Hepatocyte (in vitro differentiated cells): ENCODE results near the gene PPME1. TPM values are rescaled to one million over a fixed set of nuclear protein-coding genes. Genes with fewer than 3 reads are reported as not detected.

ENCODE experiments used
- DNase-seq: peaks from one replicate; pipeline ENCODE4 v3.0.0-alpha.2; 2016; ENCODE audit warnings: low spot score
- H2AFZ ChIP-seq: fragments of 200-600 bp; sonication (generic); 2 replicates; pipeline ENCODE4 v1.6.0; 2016; ENCODE audit warnings: antibody characterized with exemption, mild to moderate bottlenecking
- H3K27ac ChIP-seq: fragments of 200-600 bp; sonication (generic); 2 replicates; pipeline ENCODE4 v1.5.1; 2016; ENCODE audit warnings: mild to moderate bottlenecking
- H3K27me3 ChIP-seq: fragments of 200-600 bp; sonication (generic); 2 replicates; pipeline ENCODE4 v1.6.1; 2016
- H3K36me3 ChIP-seq: fragments of 200-600 bp; sonication (generic); replicated peaks from 2 replicates; pipeline ENCODE4 v1.5.1; 2016; ENCODE audit warnings: low read depth; ENCODE audit not compliant: insufficient read depth
- H3K4me1 ChIP-seq: fragments of 200-600 bp; sonication (generic); 2 replicates; pipeline ENCODE4 v1.5.1; 2016; ENCODE audit warnings: mild to moderate bottlenecking, moderate library complexity; ENCODE audit not compliant: insufficient read depth
- H3K4me2 ChIP-seq: fragments of 200-600 bp; sonication (generic); 2 replicates; pipeline ENCODE4 v1.6.0; 2016
- H3K4me3 ChIP-seq: fragments of 200-600 bp; sonication (generic); 2 replicates; pipeline ENCODE4 v1.5.1; 2016; ENCODE audit warnings: mild to moderate bottlenecking
- H3K79me2 ChIP-seq: fragments of 200-600 bp; sonication (generic); 2 replicates; pipeline ENCODE4 v1.6.0; 2017; ENCODE audit warnings: mild to moderate bottlenecking
- H3K9me2 ChIP-seq: fragments of 200-600 bp; sonication (generic); replicated peaks from 2 replicates; pipeline ENCODE4 v1.6.0; 2017; ENCODE audit warnings: mild to moderate bottlenecking; ENCODE audit not compliant: insufficient read depth
- H3K9me3 ChIP-seq: fragments of 200-600 bp; sonication (generic); 2 replicates; pipeline ENCODE4 v1.5.1; 2016; ENCODE audit warnings: low read depth, mild to moderate bottlenecking
- H4K20me1 ChIP-seq: fragments of 200-600 bp; sonication (generic); 2 replicates; pipeline ENCODE4 v1.6.0; 2016; ENCODE audit warnings: mild to moderate bottlenecking; ENCODE audit not compliant: insufficient read depth, poor library complexity, severe bottlenecking
- CTCF ChIP-seq: fragments of 200-600 bp; sonication (generic); IDR thresholded peaks from 2 replicates; pipeline ENCODE4 v1.5.1; 2016; ENCODE audit warnings: antibody characterized with exemption, mild to moderate bottlenecking; ENCODE audit not compliant: poor library complexity
- EZH2 ChIP-seq: fragments of 200-600 bp; sonication (generic); IDR thresholded peaks from 2 replicates; pipeline ENCODE4 v1.6.1; 2016; ENCODE audit warnings: antibody characterized with exemption, mild to moderate bottlenecking, borderline replicate concordance
- EZH2phosphoT487 ChIP-seq: fragments of 200-600 bp; sonication (generic); IDR thresholded peaks from one replicate; pipeline ENCODE4 v1.6.1; 2018; ENCODE audit warnings: antibody characterized with exemption, mild to moderate bottlenecking, low read depth, moderate library complexity; ENCODE audit not compliant: unreplicated experiment, severe bottlenecking
- WGBS: methylation state at CpG from one replicate; pipeline ENCODE4 v1.1.6; 2016; ENCODE audit warnings: low lambda C conversion rate; ENCODE audit errors: missing lambda C conversion rate; 5-methylcytosine and 5-hydroxymethylcytosine counted together
- polyA plus RNA-seq: library from polyadenylated mRNA; unstranded; fragments of >200 nt; fragmentation: Nextera tagmentation; extraction: Ambion mirVana; gene quantifications from 2 replicates; pipeline ENCODE4 v1.2.1, GENCODE V29; 2016
- total RNA-seq: library from RNA; depleted of rRNA; stranded (reverse); fragments of >200 nt; gene quantifications from 2 replicates; pipeline ENCODE4 v1.2.3, GENCODE V29; 2014

The PPME1 gene
- total and polyA plus RNA-seq, 2 experiments from 2014 or later: 25.2 to 45.7 TPM

DNA sequence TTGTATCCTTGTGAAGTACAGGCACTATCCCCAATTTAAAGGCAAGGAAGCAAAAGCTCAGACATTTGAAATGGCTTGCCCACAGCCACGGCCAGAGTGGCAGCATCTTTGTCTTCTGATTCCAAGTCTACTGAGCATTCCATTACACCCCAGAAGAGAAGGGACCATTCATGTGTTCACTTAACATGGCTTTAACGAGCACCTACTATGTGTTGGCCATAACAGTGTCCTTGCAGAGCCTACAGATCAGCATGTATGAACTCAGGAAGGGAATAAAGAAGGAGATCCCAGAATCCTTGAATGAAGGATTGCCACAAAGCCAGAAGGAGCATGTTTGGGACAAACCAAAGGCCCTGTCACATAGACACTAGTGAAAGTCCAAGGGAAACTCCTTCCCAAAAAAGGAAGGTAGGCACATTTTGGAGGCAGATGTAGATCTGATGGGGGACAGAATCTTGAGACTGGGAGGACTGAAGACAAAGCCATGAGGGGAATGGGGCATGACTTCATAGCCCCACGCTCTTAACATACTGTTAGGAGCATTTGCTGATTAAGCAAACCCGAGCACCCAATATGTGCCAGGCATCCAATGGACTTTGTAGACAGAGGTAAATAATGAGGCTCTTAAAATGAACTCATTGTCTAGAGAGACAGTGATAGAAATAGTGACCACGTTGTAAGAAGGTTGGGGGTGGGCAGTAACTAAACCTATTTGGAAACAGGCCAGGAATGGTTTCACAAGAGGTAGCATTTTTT lies 85.5 kb downstream of the PPME1 start:
- H3K27ac ChIP-seq: no peak overlapping the region
- no peaks in the 10 kb centered on the region for H3K79me2 ChIP-seq
- H3K27me3 ChIP-seq: no peaks in the 10 kb centered on the region
- 82% methylated on average over 5 of the region's 5 CpGs for WGBS
- TF ChIP-seq EZH2 (no peak), CTCF (no peak), EZH2phosphoT487 (no peak)
- H3K9me3 ChIP-seq: no peaks in the 10 kb centered on the region
- H3K4me3 ChIP-seq: no peak overlapping the region
- no peak overlapping the region for H2AFZ ChIP-seq
- H3K36me3 ChIP-seq: no peaks in the 10 kb centered on the region
- H4K20me1 ChIP-seq: no peaks in the 10 kb centered on the region
- no peaks in the 10 kb centered on the region for H3K9me2 ChIP-seq
- no peak overlapping the region for H3K4me2 ChIP-seq
- no peaks in the 10 kb centered on the region for H3K4me1 ChIP-seq
- DNase-seq: no peak

GRCh38 chr11:74257959-74258553 lies 87.0 kb downstream of the PPME1 start:
- no peak for DNase-seq
- WGBS: 66% methylated on average over 4 of the region's 4 CpGs
- no peaks in the 10 kb centered on the region for H3K9me3 ChIP-seq
- H3K9me2 ChIP-seq: no peaks in the 10 kb centered on the region
- no peaks in the 10 kb centered on the region for H3K27me3 ChIP-seq
- TF ChIP-seq EZH2: no peak
- TF ChIP-seq CTCF: no peak
- no peak for TF ChIP-seq EZH2phosphoT487
- H3K27ac ChIP-seq: no peak overlapping the region
- no peak overlapping the region for H3K4me2 ChIP-seq
- no peak overlapping the region for H2AFZ ChIP-seq
- no peaks in the 10 kb centered on the region for H4K20me1 ChIP-seq
- no peaks in the 10 kb centered on the region for H3K4me1 ChIP-seq
- no peaks in the 10 kb centered on the region for H3K36me3 ChIP-seq
- H3K79me2 ChIP-seq: no peaks in the 10 kb centered on the region
- H3K4me3 ChIP-seq: no peak overlapping the region

DNA sequence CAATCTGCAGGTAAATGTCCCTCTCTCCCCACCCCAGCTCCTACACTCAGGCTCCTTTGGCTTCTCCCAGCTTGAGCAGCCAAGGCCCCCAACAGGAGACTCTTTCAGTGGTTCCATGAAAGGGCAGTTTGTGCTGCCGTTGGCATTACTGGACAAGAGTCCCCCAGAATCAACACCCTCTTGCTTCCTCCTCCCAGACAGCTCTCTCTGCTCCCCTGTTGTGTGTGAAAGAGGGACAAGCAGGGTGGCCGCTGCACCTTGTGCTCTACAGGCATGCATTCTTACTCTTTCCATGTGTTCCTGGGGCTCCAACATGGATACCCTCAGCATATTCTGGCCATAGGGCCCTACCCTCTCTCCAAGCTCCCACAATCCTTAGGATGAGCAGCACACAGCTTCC lies 91.6 kb downstream of the PPME1 start:
- H3K4me2 ChIP-seq: no peak overlapping the region
- no peaks in the 10 kb centered on the region for H3K36me3 ChIP-seq
- no peaks in the 10 kb centered on the region for H3K9me2 ChIP-seq
- H4K20me1 ChIP-seq: no peaks in the 10 kb centered on the region
- no peaks in the 10 kb centered on the region for H3K9me3 ChIP-seq
- DNase-seq: no peak
- no peak for TF ChIP-seq EZH2phosphoT487
- no peak overlapping the region for H3K4me3 ChIP-seq
- H3K27me3 ChIP-seq: no peaks in the 10 kb centered on the region
- WGBS: 100% methylated on average over 2 of the region's 2 CpGs
- no peak overlapping the region for H3K27ac ChIP-seq
- no peaks in the 10 kb centered on the region for H3K79me2 ChIP-seq
- H2AFZ ChIP-seq: no peak overlapping the region
- peaks cover 4% of the 10 kb centered on the region for H3K4me1 ChIP-seq

- no peaks in the 10 kb centered on the region for H3K9me3 ChIP-seq
- H4K20me1 ChIP-seq: no peaks in the 10 kb centered on the region
- H3K79me2 ChIP-seq: no peaks in the 10 kb centered on the region
- H3K4me3 ChIP-seq: no peak overlapping the region
- no peak for TF ChIP-seq EZH2phosphoT487
- no peak for TF ChIP-seq EZH2
- TF ChIP-seq CTCF: no peak
- no peaks in the 10 kb centered on the region for H3K27me3 ChIP-seq
- no peaks in the 10 kb centered on the region for H3K36me3 ChIP-seq
- DNase-seq: no peak
- peaks cover 4% of the 10 kb centered on the region for H3K4me1 ChIP-seq
- no peaks in the 10 kb centered on the region for H3K9me2 ChIP-seq
- no peak overlapping the region for H3K27ac ChIP-seq
- no peak overlapping the region for H2AFZ ChIP-seq
- H3K4me2 ChIP-seq: no peak overlapping the region
- WGBS: 89% methylated on average over 1 of the region's 1 CpG
Measured at GRCh38 chr11:74265256-74265655, 94.2 kb downstream of the PPME1 start.
